Suprapubic skin (tissue), 3 donors: ENCODE measurements around the gene MTG2.

Experiments
- CTCF ChIP-seq, 2 donors: fragments of 200-600 bp in 1 of 2; fragments of 450-650 bp in 1 of 2; sonication (generic) in 1 of 2; IDR thresholded peaks; one replicate each; pipeline ENCODE4 v1.5.1; 2016 to 2019; ENCODE audit warnings: antibody characterized with exemption in 2 of 2, mild to moderate bottlenecking in 1 of 2, moderate library complexity in 1 of 2
- EP300 ChIP-seq: sonication (generic); formaldehyde crosslinking; IDR thresholded peaks from one replicate; pipeline ENCODE4 v1.6.1; 2017; ENCODE audit warnings: antibody characterized with exemption
- POLR2A ChIP-seq, 2 donors: fragments of 450-650 bp; IDR thresholded peaks; one replicate each; pipeline ENCODE4 v1.6.1; 2017; ENCODE audit warnings: antibody characterized with exemption in 2 of 2, mild to moderate bottlenecking in 2 of 2, moderate library complexity in 2 of 2

GRCh38 chr20:62228982-62229545 lies 46.2 kb downstream of the MTG2 start:
- no peak for TF ChIP-seq POLR2A (IDR thresholded peaks at IDR 0.05)
- TF ChIP-seq CTCF (IDR thresholded peaks at IDR 0.05), result no peak
- TF ChIP-seq EP300, result no peak
